Femur (tissue), 1 donor: ENCODE results near the gene MLKL.

Experiments used
- DNase-seq: peaks from one replicate; pipeline ENCODE4 v3.0.0-alpha.2; 2017

The MLKL gene

DNA sequence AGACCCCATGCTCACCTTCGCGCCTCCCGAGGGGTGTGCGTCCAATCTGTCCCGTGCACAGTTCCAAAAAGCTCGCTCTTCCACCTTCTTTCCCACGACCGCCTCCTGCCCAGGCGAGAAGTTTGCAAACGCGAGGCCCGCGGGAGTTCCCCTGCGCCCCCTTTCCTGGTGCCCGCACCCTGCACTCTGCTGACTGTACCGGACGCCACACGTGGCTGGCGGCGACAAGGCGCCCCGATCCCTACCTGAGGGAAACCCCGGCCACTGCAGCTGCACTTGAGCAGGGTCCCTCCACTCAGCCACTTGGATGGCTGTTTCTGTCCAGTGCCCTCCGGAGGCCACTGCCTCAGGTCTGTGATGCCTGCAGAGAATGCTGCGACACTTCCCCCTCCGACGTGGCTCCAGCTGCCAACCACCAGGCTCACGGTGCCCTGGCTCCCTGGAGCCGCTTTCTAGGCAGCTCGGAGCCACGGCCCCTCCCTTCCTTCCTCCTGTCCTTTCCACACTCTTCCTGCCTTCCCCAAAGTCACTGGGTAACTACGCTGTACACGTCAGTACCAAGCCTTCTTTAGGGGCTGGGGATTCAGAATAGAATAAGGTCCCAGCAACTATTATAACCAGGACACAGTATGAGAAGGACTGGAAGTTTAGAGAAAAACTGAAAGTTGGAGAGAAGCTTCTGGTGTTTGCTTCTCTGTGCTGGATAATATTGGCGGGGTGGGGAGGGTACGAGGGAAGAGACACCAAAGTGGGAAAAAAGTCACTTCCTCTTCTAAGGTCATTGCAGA is at the start of gene MLKL:
MLKL (minus strand) TSS at position 425 of the 788 bp plus-strand sequence. CDS start 5,105 bp downstream, outside the sequence.
- DNase-seq = peak; percentile 59

DNA sequence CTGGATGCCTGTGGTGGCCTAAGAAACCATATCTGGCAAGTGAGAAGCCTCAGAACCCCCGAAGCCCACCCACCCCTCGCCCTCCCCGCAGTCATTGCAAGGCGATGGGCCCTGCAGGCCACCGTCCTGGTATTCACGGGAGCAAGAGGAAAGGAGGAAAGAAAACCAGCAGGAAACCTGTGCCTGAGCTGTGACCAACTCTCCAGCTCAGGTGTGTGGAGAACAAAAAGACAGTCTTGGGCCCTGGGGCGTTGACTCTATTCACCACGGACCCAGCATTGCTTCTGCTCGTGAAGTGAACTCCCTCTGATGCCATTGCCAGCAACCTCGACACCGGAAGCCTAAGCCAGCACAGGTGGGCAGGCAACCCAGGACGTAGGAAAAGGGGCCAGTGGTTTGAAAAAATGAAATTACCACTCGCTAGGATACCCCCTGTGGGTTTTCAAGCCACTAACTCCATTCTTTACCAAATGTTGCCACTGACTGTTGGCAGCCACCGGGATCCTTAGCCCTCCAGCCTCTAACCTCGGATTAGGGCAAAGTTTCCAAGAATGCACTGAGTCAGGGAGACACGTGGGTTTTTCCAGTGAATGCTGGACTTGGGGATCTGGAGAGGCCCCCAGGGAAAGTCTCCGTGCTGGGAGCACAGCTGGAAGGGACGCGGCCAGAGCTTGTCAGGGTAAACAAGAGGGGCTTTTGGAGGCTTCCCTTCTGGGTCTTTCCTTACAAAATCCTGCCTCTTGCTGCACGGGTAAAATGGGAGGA is 48.8 kb upstream of the MLKL start:
- DNase-seq = no peak

DNA sequence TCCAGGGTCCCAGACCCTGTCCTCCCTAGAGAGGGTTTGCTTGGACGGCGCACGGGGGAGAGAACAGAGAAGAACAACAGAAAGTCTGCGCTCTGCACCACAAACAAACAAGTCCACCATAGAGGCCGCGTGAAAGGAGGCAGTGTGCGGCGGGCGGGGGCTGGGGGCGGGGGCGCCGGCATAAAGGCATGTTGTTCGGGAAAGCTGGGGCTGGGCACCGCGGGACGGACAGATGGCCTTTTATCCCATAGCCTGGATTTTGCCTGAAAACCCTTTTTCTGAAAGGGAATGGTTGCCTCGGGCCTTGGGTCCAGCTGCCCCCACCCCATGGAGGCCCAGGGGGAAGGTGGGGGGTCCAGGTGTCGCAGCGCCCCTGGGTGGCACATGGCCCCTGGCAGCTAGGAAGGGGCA is 48.0 kb upstream of the MLKL start:
- DNase-seq = no peak

DNA sequence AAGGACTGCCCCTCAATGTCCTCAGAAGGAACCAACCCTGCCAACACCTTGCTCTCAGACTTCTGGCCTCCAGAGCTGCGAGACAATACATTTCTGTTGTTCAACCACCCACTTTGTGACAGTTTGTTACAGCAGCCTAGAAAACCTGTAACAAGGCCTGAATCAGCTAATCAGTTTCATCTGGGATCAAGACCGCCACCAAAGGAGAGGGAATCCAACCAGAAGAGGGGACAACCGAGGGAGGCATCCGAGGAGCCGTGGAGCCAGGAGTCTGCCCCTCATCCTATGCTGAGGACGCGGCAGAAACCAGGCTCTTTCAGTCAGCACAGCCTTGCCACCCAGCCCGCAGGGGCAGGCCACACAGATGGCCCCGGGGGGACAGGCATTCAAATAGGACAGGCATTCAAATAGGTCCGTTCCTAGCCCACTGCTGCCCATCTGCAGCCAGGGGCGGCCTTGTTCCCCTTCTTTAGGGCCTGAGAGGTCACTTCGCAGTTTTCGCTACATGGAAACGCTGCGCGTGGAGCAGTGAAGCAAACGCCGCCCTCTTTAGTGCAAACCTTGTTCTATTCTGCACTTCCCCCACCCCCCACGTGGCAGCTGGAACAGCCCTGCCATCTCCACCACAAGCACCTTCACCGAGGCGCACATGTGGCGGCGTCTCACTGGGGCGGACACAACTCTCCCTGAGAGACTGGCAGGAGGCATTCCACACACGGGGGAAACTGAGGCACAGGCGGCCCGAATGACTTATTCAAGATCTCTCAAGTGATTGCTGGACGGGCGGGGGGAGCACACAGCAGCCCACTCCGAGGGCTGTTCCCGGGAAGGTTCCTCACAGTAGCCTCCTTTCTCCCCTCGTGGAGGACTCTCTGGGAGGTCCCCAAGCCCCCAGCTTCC is 47.3 kb upstream of the MLKL start:
- no peak for DNase-seq

DNA sequence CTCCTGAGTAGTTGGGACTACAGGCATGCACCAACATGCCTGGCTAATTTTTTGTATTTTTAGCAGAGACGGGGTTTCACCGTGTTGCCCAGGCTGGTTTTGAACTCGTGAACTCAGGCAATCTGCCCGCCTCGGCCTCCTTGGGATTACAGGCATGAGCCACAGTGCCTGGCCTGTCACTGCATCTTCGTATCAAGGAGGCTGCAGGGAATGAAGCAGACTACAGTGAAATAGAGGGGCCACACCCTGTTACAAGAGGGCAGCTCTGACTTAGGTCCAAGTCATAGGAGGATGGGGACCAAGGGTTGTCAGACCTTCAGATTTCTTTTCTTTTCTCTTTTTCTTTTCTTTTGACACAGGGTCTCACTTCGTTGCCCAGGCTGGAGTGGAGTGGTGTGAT is 45.3 kb upstream of the MLKL start:
- no peak for DNase-seq

DNA sequence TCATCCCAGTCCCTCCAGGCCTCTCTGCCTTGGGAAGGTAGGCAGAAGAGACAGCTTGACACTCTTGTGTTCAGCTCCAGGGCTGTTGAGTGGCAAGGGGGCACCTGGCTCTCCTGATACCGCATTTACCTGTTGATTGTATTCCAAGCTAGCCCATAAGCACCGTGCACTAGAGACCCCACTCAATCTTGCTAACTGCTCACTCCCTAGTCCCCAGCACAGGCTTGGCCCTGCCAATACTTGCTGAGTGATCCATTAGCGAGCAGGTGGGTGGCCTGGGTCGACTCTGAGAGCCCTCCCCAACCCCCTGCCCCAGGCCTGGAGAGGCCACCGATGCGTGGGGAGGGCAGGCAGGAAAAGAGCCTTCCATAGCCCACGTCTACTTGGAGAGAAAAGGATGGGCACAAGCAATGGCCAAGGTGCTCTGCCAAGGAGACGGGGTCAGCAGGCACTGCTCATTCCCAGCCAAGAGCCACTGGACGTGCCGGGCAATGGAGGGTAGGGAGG is 44.5 kb upstream of the MLKL start:
- no peak for DNase-seq

DNA sequence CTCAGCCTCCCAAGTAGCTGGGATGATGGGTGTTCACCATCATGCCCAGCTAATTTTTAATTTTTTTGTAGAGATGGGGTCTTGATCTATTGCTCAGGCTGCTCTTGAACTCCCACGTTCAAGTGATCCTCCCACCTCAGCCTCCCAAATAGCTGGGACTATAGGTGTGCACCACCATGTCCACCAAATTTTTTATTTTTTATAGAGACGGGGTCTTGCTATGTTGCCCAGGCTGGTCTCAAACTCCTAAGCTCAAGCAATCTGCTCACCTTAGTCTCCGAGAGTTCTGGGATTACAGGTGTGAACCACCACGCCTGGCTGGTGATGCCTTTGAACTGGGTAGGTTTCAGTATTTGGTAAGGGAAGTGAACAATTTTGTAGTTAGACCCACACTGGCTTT is 43.9 kb upstream of the MLKL start:
- DNase-seq = no peak

DNA sequence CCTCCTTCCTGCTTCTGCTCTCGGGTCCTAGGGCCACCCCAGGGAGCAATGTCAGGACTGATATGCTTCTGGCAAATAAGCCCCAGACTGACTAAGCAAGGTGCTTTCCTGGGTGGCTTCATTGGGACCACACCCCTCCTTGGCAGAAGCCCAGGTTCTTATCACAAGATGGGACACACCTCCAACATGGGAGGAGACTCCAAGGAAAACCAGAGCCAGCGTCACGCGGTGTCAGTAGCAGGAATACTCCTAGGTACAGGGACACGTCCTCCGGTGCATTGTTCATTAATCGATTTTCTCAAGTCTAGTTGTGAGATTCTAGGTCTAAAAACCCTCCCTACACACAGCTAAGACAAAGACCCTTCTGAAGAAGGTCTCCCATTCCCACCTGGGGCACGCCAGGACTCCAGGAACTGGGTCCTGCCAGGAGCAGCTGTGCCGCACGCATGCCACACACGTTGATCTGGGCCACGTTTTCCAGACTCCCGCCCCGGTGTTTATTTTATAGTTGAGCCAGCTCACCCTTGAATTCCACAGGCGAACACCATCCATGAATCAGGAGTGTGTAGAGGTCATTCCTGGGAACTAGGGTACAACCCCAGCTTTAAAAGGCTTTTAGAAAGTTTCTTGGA is 43.1 kb upstream of the MLKL start:
- no peak for DNase-seq

DNA sequence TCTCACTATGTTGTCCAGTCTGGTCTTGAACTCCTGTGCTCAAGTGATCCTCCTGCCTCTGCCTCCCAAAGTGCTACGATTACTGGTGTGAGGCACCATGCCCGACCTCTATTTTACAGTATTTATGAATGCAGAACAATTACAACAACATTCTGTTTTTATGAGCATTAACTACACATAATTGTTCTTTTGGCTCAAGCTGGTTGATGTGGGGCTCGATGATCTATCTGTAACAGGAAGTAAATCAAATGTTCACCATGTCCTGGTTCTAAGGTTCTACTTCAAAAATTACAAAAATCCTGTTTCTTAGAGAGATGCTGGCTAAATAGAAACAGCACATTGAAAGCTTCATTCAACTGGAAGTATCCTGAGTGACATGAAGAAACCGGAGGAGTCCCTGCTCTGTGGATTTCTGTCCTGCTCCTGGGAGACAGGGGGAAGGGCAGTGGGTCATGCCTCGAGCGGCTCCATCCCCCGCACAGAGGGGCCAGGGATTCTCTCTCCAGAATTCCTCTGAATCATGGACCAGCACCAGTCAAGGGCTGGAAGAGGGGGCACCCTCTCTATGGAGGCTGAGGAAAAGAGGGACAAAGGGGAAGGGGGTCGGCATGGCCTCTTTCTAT is 42.5 kb upstream of the MLKL start:
- DNase-seq = no peak

DNA sequence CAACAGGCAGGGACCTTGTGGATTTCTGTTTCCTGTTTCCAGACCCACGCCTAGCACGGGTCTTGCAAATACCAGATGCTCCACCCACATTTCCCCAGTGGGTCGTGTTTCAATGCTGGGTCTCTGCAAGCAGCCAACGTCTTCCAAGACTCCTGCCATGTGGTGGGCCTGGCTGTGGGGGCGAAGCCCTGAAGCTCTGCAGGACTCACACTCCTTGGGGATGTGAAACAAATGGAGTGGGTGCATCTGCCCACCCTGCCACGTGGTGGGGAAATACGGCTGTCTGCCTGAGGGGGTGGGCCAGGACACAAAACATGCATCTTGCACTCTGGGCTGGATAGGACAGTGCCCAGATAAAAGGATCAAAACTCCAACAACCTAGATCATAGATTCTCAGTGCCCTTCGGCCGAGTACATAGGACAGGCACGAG is 41.4 kb upstream of the MLKL start:
- DNase-seq = peak; percentile 44

DNA sequence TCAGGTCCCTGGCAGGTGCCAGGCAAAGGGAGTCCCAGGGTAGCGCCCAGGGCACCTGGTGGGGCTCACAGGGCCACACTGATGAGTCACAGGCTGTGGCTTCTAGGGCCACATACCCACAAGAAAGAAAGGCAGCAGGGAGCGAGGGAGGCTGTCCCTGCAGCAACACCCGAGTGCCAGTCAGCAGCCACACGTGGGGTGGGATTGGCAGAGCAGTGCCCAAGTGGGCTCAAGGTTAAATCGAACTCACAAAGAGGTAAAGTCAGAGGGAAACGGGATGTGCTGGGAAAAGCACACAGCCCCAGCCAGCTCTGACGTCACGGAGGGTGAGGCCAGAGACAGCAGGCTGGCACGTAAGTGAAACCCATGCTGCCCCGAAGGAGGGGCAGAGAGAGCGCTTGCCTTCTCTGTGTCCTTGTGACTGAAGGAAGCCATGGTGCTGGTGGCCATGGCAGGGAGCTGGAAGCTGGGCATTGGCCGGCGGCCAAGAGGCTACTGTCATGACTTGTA is 40.2 kb upstream of the MLKL start:
- no peak for DNase-seq

DNA sequence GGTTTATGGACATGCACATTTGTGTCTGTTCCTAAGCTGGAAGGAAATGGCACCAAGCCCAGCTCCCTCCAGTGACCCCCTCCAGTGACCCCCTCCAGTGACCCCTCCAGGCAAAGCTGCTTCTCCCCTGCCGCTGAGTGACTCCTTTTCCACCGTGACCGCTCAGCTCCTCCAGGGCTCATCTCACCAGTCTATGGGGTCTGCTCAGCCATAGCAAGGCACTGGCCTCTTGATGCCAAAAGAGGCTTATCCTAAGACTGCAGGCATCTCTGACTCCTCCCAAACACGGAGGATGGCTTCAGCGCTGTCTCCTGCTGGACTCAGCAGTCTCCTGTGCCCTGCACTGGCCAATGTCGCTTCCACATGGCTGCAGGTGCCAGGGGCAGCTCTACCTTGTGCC is 38.6 kb upstream of the MLKL start:
- no peak for DNase-seq

DNA sequence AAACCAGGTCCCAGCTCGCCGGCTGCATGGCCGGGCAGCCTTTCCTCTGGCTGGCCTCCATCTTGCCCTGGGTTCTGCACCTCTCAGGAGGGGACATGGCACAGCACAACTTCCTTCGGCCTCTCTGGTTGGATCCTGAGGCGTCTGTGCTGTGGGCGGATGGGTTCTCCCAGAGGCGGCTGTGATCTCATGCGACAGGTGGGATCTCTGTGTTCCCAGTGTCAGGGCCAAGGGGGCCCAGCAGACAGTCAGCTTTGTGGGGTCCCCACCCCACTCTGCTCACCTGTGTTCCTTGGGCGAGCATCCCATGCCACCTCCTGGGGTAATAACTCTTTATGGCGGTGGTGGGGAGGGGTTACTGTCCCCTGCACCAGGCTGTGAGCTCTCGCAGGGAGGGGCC is 38.2 kb upstream of the MLKL start:
- no peak for DNase-seq

DNA sequence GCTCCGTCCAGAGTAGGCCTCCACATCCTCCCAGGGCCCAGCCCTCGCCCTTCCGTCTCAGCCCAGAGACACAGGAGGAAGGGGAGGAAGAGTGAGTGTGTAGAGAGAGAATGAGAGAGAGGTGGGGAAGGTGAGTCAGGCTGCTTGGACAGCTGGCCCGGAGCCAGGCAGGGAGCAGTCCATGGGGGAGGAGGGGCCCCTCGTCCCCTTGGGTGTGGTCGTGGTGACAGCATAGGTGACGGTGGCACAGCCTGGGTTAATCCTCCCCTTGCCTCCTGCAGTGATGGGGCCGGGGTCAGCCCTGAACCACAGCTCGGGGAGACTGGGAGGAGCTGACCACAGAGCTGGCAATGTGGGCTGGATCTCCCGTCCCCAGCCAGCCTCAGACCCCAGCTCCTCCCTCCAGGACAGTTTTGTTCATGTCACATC is 37.5 kb upstream of the MLKL start:
- DNase-seq = no peak

DNA sequence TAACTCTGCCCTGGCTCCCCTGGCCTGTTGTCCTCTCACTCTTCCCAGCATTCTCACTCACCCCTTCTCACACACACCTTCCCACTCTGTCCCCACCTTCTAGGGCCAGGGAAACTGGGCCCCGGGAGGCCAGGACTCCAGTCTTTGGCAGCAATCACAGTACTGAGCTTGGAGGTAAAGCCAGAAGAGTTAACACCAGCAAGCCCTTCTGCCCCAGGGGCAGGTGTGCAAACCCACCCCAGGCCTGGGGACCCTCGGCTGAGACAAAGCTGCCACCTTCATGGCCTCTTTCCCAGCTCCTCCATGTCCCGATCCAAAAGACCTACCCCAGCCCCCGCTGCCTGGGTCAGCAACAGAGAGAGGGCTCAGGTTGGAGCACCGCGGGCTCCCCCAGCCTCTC is 36.9 kb upstream of the MLKL start:
- DNase-seq = no peak

DNA sequence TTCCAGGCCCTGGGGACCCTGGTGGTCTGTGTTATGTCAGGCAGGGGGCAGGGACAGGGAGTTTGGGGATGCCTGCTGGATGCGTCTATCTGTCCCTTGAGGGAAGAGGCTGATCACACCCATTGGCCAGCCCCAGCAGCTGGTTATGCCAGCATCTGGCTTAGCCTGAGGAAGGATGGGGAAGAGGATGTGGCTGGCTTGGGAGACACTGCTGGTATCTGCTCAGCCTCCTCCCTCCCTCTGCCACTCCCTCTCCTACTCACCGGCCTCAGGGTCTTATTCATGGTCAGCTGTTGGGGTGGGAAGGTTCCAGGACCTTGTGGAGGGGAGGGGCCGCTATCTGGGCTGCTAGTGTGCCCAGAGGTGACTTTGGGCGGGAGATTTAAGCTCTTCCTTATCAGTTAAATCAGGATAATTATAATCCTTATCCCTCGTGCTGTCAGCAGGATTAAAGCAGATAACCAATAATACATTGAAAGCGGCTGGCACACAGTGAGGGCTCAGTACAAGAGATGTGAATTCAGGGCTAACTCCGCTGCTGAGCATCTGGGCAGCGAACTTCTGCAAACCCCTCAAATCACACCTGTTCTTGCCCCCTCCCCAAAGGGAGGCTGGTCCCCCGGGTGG is 36.0 kb upstream of the MLKL start:
- no peak for DNase-seq

DNA sequence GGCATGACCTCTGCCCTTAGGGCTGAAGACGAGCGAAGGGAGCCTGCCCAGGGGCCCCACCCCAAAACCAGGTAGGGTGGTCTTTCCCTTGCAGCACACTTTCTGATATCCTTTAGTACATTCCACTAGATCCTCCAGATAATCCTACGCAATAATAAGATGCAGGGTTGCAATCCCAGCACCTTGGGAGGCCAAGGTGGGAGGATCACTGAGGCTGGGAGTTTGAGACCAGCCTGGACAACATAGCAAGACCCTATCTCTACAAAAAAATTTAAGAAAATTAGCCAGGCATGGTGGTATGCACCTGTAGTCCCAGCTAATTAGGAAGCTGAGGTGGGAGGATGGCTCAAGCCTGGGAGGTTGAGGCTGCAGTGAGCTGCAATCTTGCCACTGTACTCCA is 34.9 kb upstream of the MLKL start:
- no peak for DNase-seq

DNA sequence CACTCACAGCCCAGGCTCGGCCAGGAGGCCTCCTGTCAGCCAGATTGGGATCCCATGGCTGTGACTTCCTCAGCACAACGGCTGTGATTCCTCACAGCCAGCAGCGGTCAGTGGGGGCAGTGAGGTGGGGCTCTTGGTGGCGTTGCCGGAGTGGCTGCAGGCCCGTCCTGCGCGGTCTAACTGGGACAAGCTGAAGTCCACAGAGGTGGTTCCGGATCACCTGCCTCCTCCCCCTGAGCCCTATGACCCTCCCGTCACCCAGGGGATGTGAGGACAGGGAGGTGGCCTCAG is 34.4 kb upstream of the MLKL start:
- DNase-seq = no peak

DNA sequence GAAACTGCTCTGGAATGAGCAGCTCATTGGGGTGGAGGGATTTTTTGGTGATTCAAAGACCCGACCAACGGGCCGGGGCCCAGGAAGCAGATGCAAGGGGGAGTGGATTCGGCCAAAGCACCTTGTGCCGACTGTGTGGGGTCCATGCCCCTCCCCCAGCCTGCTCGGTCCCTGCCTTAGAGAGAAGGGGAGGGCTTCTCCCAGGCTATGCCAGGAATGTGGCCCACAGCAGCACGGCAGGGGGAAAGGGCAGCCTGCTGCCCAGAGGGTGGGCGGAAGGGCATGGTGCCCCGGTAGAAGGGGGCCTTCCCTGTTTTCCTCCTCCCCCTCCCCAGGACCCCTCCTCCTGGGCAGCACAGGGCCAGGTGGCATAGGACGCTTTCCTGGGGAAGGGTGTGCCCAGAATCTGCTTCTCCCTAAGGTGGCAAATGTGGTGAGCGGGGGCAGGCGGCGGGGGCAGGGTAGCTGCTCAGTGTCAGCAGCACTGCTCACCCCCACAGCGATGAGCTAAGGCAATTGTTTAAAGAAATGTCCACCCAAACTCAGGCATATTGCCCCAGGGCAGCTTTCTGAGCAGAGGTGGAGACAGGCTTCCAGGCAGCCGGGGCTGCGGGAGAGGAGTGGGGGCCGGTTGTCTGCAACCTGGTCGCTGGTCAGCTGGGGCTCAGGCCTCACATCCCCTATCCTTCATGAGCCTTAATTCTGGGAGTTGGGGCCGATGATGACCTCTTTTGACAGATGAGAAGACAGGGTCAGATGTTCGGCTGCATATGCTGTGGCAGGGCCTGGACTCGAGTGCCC is 33.9 kb upstream of the MLKL start:
- DNase-seq = no peak

DNA sequence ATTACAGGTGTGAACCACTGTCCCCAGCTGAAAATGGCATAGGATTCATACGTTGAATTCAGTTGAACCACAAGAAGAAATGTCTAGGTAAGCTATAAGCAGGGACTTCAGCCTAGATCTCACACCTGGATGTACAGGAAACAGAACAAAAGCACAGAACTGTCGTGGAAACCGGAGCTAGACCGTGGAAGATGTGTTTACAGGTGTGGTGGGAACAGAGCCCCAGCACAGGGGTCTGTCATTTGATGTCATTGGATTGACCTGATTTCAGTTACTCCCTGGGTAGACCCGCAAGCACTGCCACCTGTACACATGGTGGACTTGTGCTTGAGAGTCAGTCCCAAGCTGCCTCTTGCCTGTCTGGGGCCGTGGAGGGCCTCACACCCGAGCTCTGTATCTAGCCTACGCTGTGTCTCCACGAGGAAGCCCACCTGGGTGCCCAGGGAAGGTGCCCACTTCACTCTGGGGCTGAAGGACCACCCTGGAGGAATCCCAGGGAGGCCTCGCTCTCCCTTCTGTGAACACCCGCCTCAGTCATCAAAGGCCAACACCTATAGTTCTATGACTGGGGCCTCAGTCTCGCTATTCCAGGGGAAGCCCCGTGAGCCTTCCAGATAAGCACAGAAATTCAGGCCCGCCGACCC is 32.2 kb upstream of the MLKL start:
- no peak for DNase-seq
